SH-SY5Y (cell line): Measurements from ENCODE around the gene RBFOX2.

Source experiments
- GATA2 ChIP-seq: IDR thresholded peaks from 2 replicates; pipeline ENCODE4 v1.6.1; 2011; ENCODE audit warnings: mild to moderate bottlenecking, low read depth, low read length
- GATA3 ChIP-seq: IDR thresholded peaks from 2 replicates; pipeline ENCODE4 v1.6.1; 2011; ENCODE audit warnings: low read depth, mild to moderate bottlenecking, low read length, moderate library complexity

DNA sequence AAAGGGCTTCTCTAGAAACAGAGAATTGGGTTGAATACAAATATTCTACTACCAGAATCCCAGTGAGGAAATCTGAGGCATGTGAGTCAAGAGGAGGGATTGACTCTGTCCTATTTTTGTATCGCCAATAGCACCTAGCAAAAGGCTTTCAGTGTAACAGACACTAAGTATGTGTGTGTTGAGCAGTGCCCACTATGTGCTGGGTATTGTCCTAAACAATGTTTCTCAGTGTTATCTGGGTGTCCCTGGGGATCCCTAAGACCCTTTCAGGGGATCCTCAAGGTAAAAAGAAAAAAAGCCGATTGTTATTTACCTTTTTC lies 21.0 kb upstream of the RBFOX2 start:
- TF ChIP-seq GATA3 (no peak), GATA2 (no peak)
